T1000 (cell line): ENCODE data around the gene CGRRF1.

ENCODE experiments used
- DNase-seq: peaks from one replicate; lab custom pipeline; 2025; ENCODE audit warnings: mixed read lengths; lab: John Stamatoyannopoulos, UW

CGRRF1 gene

GRCh38 chr14:54577494-54577893, 67.8 kb downstream of the CGRRF1 start:
- DNase-seq, result no peak

GRCh38 chr14:54577977-54578376, 68.3 kb downstream of the CGRRF1 start:
- DNase-seq, result no peak

- no peak for DNase-seq
These were observed 69.9 kb downstream of the CGRRF1 start for GRCh38 chr14:54579621-54580020.

GRCh38 chr14:54580933-54581332, 71.2 kb downstream of the CGRRF1 start:
- no peak for DNase-seq

GRCh38 chr14:54582334-54582733, 72.6 kb downstream of the CGRRF1 start:
- DNase-seq, result no peak

- no peak for DNase-seq
These were observed 74.4 kb downstream of the CGRRF1 start for GRCh38 chr14:54584097-54584496.

- DNase-seq, result no peak
These were observed 75.5 kb downstream of the CGRRF1 start for GRCh38 chr14:54585214-54585613.
